Esophagus muscularis mucosa (tissue), 4 donors: ENCODE data around the gene FAM216B.

Source experiments
- CTCF ChIP-seq, 3 experiments: fragments of 200-600 bp in 2 of 3; fragments of 450-650 bp in 1 of 3; sonication (generic) in 2 of 3; IDR thresholded peaks; one replicate each; pipeline ENCODE4 v1.5.1; 2017 to 2019; ENCODE audit warnings: antibody characterized with exemption in 3 of 3, mild to moderate bottlenecking in 2 of 3, moderate library complexity in 1 of 3
- EP300 ChIP-seq: sonication (generic); formaldehyde crosslinking; IDR thresholded peaks from one replicate; pipeline ENCODE4 v1.6.1; 2017; ENCODE audit warnings: antibody characterized with exemption
- POLR2A ChIP-seq: fragments of 450-650 bp; IDR thresholded peaks from one replicate; pipeline ENCODE4 v1.6.1; 2017; ENCODE audit warnings: antibody characterized with exemption, moderate library complexity, mild to moderate bottlenecking, low read depth
- POLR2AphosphoS5 ChIP-seq, 2 donors: sonication (generic); formaldehyde crosslinking; IDR thresholded peaks; one replicate each; pipeline ENCODE4 v1.6.1; 2017; ENCODE audit warnings: antibody characterized with exemption in 2 of 2

- no peak for TF ChIP-seq POLR2A
- no peak for TF ChIP-seq EP300
- TF ChIP-seq POLR2AphosphoS5 (IDR thresholded peaks at IDR 0.05): no peak
- no peak for TF ChIP-seq CTCF (IDR thresholded peaks at IDR 0.05)
Measured at GRCh38 chr13:42814868-42815267, 33.5 kb downstream of the FAM216B start.
